Fibroblast of skin of left quadriceps (primary cell): Measurements from ENCODE around the gene MMP2.

Experiments
- DNase-seq, 2 experiments: peaks; one replicate each; pipeline ENCODE4 v3.0.0-alpha.2; 2013; ENCODE audit warnings: low read depth in 2 of 2

Gene MMP2

GRCh38 chr16:55469821-55470532 is 9.0 kb upstream of the MMP2 start:
- DNase-seq: no peak

DNA sequence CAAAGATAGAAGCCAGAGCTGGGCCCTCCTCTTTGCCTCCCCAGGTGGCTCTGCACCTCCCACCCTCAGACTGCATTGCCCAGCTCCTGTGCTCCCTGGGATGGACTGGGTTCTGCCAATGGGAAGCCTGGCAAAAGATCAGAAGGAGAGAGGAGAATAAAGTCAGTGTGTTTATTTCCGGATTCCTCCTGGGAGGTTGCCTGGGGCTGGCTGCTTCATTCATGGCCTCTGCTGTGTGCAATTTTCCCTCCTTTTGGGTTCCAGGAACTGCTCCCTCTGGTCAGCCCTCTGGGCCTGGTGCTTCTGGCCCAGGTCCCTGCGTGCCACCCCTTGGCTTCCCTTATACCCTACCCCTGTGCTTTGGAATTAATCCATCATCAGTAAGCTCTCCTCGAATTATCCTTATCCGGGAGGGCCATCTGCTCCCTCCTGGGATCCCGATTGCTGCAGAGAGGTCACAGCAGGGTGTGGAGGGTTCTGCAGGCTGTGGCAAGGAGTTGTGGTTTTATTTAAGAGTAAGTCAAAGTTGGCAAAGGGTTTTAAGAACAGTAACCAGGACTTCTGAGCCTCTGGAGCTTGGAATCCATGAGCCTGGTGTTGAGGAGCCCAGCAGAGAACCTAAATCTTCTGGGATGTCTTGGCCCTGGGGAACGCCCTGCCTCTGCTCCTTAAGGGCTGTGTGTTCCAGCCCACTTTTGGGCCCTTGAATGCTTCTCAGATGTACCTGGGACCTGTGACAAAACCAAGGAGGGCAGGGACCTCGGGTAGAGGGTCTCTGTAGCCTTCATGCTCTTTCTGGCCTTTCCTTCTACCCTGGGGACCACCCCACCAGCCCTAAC is 8.2 kb upstream of the MMP2 start:
- DNase-seq: no peak

- DNase-seq: peak; percentile 63 to 68
Measured at GRCh38 chr16:55471448-55472097, 7.4 kb upstream of the MMP2 start.

GRCh38 chr16:55473587-55473986 is 5.4 kb upstream of the MMP2 start:
- DNase-seq: no peak

GRCh38 chr16:55474821-55475220 is 4.2 kb upstream of the MMP2 start:
- no peak for DNase-seq

DNA sequence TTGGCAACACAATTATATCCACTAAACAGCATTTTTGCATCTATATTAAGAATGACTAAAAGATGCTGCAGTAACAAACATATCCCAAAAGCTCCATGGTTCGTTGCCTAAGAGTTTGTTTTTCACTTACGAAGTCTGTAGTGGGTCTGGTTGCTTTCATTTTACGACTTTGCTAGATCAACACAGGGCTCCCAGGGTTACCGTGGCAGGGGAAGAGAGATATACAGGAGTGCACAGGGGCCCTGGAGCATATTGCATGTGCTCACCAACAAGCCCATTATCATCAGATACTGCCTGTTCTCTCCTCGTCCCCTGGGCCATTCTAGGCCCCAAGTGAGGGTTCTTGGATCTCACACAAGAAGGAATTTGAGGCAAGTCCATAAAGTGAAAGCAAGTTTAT is 3.1 kb upstream of the MMP2 start:
- no peak for DNase-seq

- no peak for DNase-seq
Measured at GRCh38 chr16:55476625-55477533, 2.1 kb upstream of the MMP2 start.

- no peak for DNase-seq
Measured at GRCh38 chr16:55477736-55478135, 1.3 kb upstream of the MMP2 start.

- DNase-seq: no peak
Measured at GRCh38 chr16:55479430-55480140, 587 bp downstream of the MMP2 start.

DNA sequence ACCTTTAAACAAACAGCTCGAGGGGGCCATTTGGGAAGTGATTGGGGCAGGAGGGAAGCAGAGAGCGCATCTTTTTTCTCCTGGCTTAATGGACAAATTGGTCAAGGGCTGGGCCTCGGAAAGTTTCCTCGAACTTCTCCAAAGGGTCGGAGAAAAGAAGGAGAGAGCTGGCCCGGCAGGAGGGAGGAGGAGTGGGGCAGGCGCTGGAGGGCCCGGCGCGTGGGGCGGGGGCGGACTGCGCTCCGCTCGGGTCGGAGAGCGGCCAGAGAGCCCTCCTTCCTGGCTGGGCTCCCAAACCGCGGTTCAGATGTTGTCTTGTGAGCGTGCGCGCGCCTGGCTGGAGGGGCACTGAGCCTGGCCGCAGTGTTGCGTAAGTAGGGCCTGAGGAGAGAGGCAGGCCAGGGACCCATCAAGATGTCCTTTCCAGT is 1.2 kb downstream of the MMP2 start:
- peak; percentile 76 to 79 for DNase-seq

DNA sequence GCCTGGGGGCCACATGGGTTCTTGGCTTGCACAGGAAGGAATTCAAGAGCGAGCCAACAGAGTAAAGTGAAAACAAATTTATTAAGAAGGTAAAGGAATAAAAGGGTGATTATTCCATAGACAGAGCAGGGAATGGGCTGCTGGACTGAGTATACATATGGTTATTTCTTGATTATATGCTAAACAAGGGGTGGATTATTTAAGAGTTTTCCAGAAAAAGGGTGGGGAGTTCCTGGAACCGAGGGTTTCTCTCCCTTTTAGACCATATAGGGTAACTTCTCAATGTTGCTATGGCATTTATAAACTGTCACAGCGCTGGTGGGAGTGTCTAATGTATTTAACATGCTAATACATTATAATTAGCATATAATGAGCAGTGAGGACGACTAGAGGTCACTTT is 2.0 kb downstream of the MMP2 start:
- no peak for DNase-seq

DNA sequence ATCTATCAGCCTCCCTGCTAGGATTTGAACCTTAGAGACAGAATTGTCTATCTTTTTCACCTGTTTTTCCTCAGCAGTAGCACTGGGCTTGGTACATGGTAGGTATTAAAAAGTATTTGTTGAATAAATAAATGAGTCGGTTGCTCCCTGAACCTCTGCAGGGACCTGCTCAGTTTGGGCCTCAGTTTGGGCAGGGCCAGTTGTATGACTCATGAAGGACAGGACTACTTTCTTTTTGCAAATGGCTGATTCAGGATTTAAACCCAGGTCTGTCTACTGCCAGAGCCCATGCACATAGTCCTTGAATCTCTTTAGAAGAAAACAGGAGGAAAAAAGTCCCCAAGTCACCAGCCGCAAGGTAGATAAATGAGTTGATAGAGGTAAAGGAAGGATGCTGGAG is 3.1 kb downstream of the MMP2 start:
- DNase-seq: no peak

- DNase-seq: peak; percentile 84 to 85
Measured at GRCh38 chr16:55487048-55487803, 8.2 kb downstream of the MMP2 start.

DNA sequence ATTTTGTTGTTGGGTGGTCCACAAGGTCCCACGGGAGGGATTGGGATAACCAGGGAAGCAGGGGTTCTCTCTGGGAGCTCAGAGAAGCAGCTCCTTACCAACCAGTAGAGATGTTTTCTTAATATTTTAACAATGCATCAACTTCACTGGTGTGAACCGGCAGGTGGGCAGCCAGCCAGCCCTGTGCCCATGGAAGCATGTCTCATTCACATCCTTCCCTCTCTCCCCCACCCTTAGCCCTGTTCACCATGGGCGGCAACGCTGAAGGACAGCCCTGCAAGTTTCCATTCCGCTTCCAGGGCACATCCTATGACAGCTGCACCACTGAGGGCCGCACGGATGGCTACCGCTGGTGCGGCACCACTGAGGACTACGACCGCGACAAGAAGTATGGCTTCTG is 9.3 kb downstream of the MMP2 start:
- DNase-seq: no peak

DNA sequence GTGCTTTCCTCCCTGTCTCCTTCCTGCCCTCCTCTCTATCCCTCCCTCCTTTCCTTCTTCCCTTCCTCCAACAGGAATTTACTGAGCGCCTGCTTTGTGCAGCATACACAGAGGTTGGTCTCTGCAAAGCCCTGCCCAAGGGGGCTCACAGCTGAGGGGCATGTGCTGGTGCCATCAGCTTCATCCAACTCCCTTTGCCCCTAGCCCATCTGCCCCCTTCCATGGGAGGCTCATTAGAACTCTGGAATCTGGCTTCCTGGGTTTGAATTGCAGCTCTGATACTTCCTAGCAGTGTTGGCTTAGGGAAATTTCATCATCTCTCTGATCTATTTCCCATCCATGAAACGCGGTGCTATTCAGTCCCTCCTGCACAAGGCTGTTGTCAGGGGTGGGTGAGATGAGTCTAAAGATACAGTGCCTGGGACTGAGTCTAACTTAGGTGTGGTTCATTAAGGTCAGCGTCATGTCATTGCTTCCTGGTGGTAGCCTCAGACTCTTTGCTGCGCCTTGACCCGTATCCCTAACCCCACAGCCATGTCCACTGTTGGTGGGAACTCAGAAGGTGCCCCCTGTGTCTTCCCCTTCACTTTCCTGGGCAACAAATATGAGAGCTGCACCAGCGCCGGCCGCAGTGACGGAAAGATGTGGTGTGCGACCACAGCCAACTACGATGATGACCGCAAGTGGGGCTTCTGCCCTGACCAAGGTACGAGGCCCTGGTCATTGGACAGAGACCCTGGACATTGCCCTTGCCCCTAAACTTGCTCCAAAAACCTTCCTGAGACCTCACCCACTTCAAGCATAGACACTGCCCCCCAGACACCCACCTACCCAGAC is 10.3 kb downstream of the MMP2 start:
- no peak for DNase-seq

- no peak for DNase-seq
Measured at GRCh38 chr16:55489956-55490265, 10.9 kb downstream of the MMP2 start.

GRCh38 chr16:55490301-55490700 is 11.3 kb downstream of the MMP2 start:
- no peak for DNase-seq

- no peak for DNase-seq
Measured at GRCh38 chr16:55491691-55492090, 12.7 kb downstream of the MMP2 start.

- DNase-seq: no peak
Measured at GRCh38 chr16:55492756-55493380, 13.9 kb downstream of the MMP2 start.
